GM21360 (cell line): ENCODE data around the gene SLC17A1.
"Not testable (repeated sequence)": the region's sequence is repeated elsewhere in the genome, so short reads cannot be mapped to it uniquely, and the experiment has no call there.

Experiments used
- ATAC-seq: cut with Tn5 transposase; IDR thresholded peaks from one replicate; pipeline ENCODE4 v1.9.1; 2021; ENCODE audit warnings: mild to moderate bottlenecking, moderate library complexity; ENCODE audit not compliant: unreplicated experiment

The SLC17A1 gene

GRCh38 chr6:25757936-25758642 lies 73.8 kb downstream of the SLC17A1 start:
- no peak for ATAC-seq

GRCh38 chr6:25756382-25757363 lies 75.2 kb downstream of the SLC17A1 start:
- ATAC-seq: no peak

GRCh38 chr6:25755483-25755882 lies 76.4 kb downstream of the SLC17A1 start:
- ATAC-seq: no peak

- ATAC-seq: no peak
These were observed 77.3 kb downstream of the SLC17A1 start, which contains the start of gene SLC17A4 for GRCh38 chr6:25754535-25754934. TSS of gene SLC17A4 (plus strand) at chr6:25754742. CDS start at chr6:25761963, 7,221 bp downstream.

- no peak for ATAC-seq
These were observed 78.8 kb downstream of the SLC17A1 start for GRCh38 chr6:25753079-25753478.

GRCh38 chr6:25750906-25751305 lies 80.9 kb downstream of the SLC17A1 start:
- no peak for ATAC-seq

GRCh38 chr6:25749837-25750236 lies 82.0 kb downstream of the SLC17A1 start:
- no peak for ATAC-seq

- ATAC-seq: not testable (repeated sequence)
These were observed 83.0 kb downstream of the SLC17A1 start for GRCh38 chr6:25748601-25749517.

GRCh38 chr6:25748049-25748448 lies 83.8 kb downstream of the SLC17A1 start:
- no peak for ATAC-seq

GRCh38 chr6:25747477-25747876 lies 84.4 kb downstream of the SLC17A1 start:
- ATAC-seq: no peak

- ATAC-seq: no peak
These were observed 84.9 kb downstream of the SLC17A1 start for GRCh38 chr6:25746968-25747367.

GRCh38 chr6:25745836-25746235 lies 86.0 kb downstream of the SLC17A1 start:
- ATAC-seq: no peak

- no peak for ATAC-seq
These were observed 88.0 kb downstream of the SLC17A1 start for GRCh38 chr6:25743868-25744267.

GRCh38 chr6:25735261-25735660 lies 96.6 kb downstream of the SLC17A1 start:
- ATAC-seq: no peak
